Fibroblast of skin of abdomen (primary cell): ENCODE data around the gene CHAC1.
A peak's percentile ranks its signal among the peaks of the same experiment; 100 is the strongest.
"Not testable (repeated sequence)": the region's sequence is repeated elsewhere in the genome, so short reads cannot be mapped to it uniquely, and the experiment has no call there.

Source experiments
- DNase-seq: peaks from one replicate; pipeline ENCODE4 v3.0.0-alpha.2; 2013

CHAC1 gene

DNA sequence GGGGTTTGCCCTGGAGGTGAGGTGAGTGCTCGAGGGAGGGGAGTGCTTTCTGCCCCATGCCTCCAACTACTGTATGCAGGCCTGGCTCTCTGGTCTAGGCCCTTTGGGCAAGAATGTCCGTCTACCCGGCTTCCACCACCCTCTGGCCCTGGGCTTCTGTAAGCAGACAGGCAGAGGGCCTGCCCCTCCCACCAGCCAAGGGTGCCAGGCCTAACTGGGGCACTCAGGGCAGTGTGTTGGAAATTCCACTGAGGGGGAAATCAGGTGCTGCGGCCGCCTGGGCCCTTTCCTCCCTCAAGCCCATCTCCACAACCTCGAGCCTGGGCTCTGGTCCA lies 14.8 kb upstream of the CHAC1 start:
- no peak for DNase-seq

DNA sequence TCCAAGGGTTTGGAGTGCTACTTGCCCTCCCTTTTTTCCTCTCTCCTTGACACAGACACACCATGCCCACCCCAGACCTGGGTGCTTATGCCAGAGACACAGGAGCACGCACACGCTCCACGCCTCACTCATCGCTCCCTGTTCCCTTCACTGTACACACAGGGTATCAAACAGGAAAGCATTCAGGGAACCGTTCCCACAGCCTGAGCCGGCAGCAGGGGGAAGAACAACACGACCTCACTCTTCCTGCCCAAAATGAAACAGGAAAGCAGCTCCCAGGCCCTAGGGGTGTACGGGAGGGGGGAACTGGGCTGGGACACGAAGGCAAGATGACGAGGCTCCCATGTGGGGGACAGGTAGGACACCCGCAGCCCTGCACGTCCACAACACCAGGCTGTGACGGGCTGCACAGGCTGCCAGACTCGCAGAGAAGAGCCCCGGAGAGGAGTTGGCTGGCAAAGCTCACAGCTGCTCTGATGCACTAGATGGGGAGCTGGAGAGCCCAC lies 12.9 kb upstream of the CHAC1 start:
- no peak for DNase-seq

DNA sequence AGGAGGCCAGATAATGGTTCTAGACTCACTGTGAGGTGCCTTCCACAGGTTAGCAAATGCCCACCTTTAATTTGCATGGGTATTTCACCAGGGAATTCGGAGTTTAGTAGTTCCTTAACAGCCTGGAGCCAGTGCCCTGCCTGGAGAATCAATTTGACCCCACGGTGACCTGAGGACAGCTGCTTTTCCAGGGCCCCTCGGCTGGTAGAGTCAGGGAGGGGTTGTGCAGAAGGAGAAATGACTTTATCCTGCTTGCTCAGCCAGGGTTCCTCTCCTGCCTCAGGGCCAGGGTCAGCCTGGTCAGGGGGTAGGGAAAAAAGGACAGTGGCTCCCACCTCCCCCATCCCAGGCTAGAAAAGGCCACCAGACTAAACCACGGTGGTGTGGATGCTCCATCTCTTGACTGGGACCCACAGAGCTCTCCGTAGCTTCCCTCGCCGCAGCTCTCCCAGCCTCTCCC lies 12.2 kb upstream of the CHAC1 start:
- no peak for DNase-seq

- DNase-seq: peak; percentile 82
These were observed 11.5 kb upstream of the CHAC1 start for GRCh38 chr15:40941528-40942336.

GRCh38 chr15:40942337-40942854 lies 10.9 kb upstream of the CHAC1 start:
- no peak for DNase-seq

GRCh38 chr15:40942878-40943277 lies 10.4 kb upstream of the CHAC1 start:
- no peak for DNase-seq

GRCh38 chr15:40943764-40944365 lies 9.4 kb upstream of the CHAC1 start:
- DNase-seq: no peak

- no peak for DNase-seq
These were observed 8.6 kb upstream of the CHAC1 start for GRCh38 chr15:40944510-40945296.

- no peak for DNase-seq
These were observed 4.4 kb upstream of the CHAC1 start for GRCh38 chr15:40948706-40949473.

DNA sequence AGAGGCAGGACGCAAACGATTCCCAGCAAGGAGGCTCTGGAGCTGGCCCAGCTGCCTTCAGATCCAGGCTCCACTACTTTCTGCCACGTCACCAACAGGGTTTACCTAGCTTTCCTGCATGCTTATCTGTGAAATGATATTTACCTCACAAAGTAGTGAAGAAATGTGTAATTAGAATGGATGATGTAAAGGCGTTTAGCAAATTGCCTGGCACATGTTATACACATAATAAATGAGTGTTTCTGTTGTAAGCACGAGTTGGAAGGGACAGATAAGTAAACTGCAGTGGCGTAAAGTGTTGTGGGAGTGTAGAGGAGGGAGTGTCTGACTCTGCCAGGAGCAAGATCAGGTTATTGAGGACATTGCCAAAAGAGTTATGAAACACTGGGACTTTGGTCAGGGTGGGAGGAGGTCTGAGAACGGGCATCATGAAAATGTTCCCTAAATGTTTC lies 3.5 kb upstream of the CHAC1 start:
- DNase-seq: no peak

DNA sequence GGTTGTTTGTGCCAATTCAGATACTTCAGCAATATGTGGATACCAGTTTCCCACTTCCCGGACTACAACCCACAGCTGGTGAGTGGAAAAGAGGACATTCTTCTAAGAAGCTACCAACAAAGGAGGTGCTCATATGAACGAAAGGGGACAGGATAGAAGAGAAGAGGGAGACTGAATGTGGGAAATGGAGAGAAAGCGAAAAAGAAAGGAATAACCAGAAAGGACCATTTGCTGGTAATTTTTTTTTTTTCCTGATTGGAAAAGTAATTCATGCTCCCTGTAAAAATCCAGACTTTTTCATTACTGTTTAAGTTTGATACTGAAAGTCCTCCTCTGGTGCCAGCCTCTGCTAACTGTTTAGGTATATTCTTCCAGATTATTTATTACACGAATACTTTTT lies 1.5 kb upstream of the CHAC1 start:
- DNase-seq: no peak

GRCh38 chr15:40952301-40952900 lies 870 bp upstream of the CHAC1 start:
- DNase-seq: no peak

GRCh38 chr15:40953713-40954074 lies 423 bp downstream of the CHAC1 start:
- DNase-seq: no peak

- not testable (repeated sequence) for DNase-seq
These were observed 1.0 kb downstream of the CHAC1 start for GRCh38 chr15:40954158-40954848.

GRCh38 chr15:40955141-40955903 lies 2.1 kb downstream of the CHAC1 start:
- no peak for DNase-seq

GRCh38 chr15:40955930-40956540 lies 2.8 kb downstream of the CHAC1 start:
- DNase-seq: peak; percentile 28

- DNase-seq: no peak
These were observed 3.3 kb downstream of the CHAC1 start for GRCh38 chr15:40956541-40956982.

DNA sequence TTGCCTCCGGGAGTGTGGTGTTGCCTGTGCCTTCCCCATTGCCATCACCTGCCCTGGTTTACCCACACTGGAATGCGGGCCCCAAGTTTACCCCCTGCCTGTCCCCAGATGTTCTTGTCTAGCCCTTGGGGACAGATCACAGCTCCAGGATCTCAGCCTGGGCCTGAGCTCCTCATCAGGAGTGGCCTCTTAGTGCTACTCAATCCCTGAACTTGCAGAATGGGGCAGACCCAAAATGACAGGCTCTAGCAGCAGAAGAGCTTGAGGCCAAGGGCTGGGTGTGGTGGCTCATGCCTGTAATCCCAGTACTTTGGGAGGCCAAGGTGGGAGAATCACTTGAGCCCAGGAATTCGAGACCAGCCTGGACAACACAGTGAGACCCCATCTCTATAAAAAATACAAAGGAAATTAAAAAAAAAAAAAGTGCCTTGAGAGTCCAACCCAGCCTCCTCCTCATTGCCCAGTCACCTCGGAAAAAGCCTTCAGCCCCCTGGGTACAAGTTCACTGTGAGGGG lies 3.8 kb downstream of the CHAC1 start:
- DNase-seq: no peak

DNA sequence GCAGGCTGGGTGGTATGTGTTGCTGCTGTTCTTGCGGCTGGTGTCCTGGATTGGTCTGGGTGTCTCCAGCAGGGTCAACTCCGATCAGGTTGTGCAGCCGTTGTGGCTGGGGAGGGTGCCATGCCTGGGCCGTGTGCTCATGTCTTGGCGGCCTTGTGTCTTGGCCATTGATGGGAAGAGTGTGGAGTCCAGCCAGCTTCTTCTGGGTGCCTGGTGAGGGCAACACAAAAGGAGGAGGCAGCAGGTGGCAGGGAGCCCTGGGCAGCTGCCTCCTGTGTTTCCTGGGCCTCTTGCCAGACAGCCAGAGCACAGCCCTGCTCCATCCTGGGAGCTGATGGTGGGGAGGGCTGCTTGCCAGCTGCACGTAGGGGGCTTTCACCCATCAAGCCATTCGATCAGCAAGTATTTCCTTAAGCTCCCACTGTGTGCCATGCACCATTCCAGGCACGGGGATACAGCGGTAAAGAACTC lies 4.3 kb downstream of the CHAC1 start:
- DNase-seq: peak; percentile 42
